ENCODE measurements around the gene PRKAR2A.
"Not testable (repeated sequence)": the region's sequence is repeated elsewhere in the genome, so short reads cannot be mapped to it uniquely, and the experiment has no call there.

Gene PRKAR2A

DNA sequence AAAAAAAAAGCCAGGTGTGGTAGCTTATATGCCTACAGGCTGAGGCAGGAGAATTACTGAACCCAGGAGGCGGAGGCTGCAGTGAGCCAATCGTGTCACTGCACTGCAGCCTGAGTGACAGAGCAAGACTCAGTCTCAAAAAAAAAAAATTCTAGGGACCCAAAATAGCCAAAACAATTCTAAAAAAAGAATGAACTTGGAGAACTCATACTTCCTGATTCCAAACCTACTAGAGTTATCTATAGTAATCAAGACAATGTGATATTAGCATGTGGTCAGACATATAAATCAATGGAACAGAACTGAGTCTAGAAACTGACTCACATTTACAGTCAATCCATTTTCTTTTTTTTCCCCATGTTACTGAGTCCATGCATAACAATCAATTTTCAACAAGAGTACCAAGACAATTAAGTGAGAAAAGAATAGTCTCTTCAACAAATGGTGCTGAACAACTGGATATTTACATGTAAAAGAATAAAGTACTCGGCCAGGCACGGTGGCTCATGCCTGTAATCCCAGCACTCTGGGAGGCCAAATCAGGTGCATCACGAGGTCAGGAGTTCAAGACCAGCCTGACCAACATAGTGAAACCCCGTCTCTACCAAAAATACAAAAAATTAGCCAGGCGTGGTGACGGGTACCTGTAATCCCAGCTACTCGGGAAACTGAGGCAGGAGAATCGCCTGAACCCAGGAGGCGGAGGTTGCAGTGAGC, 11.9 kb downstream of the PRKAR2A start:
- Histone ChIP-seq H3K4me3 (ENCODE audit: low read depth, low read length) (no peak overlapping the region), H3K9me3 (ENCODE audit: control insufficient read depth, insufficient read depth, low read length) (no peaks in the 10 kb centered on the region), H3K27me3 (ENCODE audit: control insufficient read depth, insufficient read depth, low read length) (no peaks in the 10 kb centered on the region), H3K27ac (ENCODE audit: low read depth, low read length) (no peak overlapping the region), H3K4me1 (ENCODE audit: control insufficient read depth, insufficient read depth, low read length) (0 out of 2 replicates have a peak, but pooled peaks cover 2% of the 10 kb centered on the region), H3K9ac (ENCODE audit: low read depth, low read length) (no peak overlapping the region), H3K36me3 (ENCODE audit: control insufficient read depth, insufficient read depth, low read length) (no peaks in the 10 kb centered on the region)

GRCh38 chr3:48832684-48833083, 15.0 kb downstream of the PRKAR2A start:
- H3K4me3 ChIP-seq (ENCODE audit: low read depth, low read length): no peak overlapping the region
- no peaks in the 10 kb centered on the region for H3K27me3 ChIP-seq (ENCODE audit: control insufficient read depth, insufficient read depth, low read length)
- no peak overlapping the region for H3K9ac ChIP-seq (ENCODE audit: low read depth, low read length)
- H3K36me3 ChIP-seq (ENCODE audit: control insufficient read depth, insufficient read depth, low read length): no peaks in the 10 kb centered on the region
- no peak overlapping the region for H3K27ac ChIP-seq (ENCODE audit: low read depth, low read length)
- H3K9me3 ChIP-seq (ENCODE audit: control insufficient read depth, insufficient read depth, low read length): no peaks in the 10 kb centered on the region
- 0 out of 2 replicates have a peak, but pooled peaks cover 2% of the 10 kb centered on the region for H3K4me1 ChIP-seq (ENCODE audit: control insufficient read depth, insufficient read depth, low read length)

DNA sequence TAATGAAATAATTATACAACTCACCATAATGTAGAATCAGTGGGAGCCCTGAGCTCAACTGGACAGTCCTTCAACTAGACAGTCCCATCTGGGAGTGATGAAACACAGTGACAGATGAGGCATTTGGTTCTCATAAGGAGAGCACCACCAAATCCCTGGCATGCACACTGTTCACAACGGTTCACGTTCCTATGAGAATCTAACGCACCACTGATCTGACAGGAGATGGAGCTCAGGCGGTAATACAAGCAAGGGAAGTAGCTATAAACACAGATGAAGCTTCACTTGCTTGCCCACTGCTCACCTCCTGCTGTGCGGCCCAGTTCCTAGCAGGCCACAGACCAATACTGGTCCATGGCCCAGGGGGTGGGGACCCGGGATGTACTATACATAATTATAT, 17.0 kb downstream of the PRKAR2A start:
- H3K4me1 ChIP-seq (ENCODE audit: control insufficient read depth, insufficient read depth, low read length): 0 out of 2 replicates have a peak, but pooled peaks cover 1% of the 10 kb centered on the region
- no peaks in the 10 kb centered on the region for H3K36me3 ChIP-seq (ENCODE audit: control insufficient read depth, insufficient read depth, low read length)
- H3K9me3 ChIP-seq (ENCODE audit: control insufficient read depth, insufficient read depth, low read length): no peaks in the 10 kb centered on the region
- no peak overlapping the region for H3K9ac ChIP-seq (ENCODE audit: low read depth, low read length)
- no peak overlapping the region for H3K27ac ChIP-seq (ENCODE audit: low read depth, low read length)
- H3K4me3 ChIP-seq (ENCODE audit: low read depth, low read length): no peak overlapping the region
- H3K27me3 ChIP-seq (ENCODE audit: control insufficient read depth, insufficient read depth, low read length): no peaks in the 10 kb centered on the region

DNA sequence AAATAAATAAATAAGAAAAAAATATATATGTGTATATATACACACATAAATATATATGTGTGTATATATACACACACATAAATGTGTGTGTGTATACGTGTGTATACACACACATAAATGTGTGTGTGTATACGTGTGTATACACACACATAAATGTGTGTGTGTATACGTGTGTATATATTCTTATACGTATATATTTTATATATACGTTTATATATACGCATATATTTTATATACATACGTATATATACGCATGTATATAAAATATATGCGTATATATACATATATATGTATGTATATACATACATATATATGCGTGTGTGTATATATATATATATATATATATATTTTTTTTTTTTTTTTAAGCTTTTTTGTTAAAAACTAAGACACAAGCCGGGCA, 18.1 kb downstream of the PRKAR2A start:
- H3K9me3 ChIP-seq (ENCODE audit: control insufficient read depth, insufficient read depth, low read length); H3K27me3 ChIP-seq (ENCODE audit: control insufficient read depth, insufficient read depth, low read length); H3K4me3 ChIP-seq (ENCODE audit: low read depth, low read length); H3K27ac ChIP-seq (ENCODE audit: low read depth, low read length); H3K4me1 ChIP-seq (ENCODE audit: control insufficient read depth, insufficient read depth, low read length); H3K9ac ChIP-seq (ENCODE audit: low read depth, low read length); H3K36me3 ChIP-seq (ENCODE audit: control insufficient read depth, insufficient read depth, low read length): not testable (repeated sequence)

DNA sequence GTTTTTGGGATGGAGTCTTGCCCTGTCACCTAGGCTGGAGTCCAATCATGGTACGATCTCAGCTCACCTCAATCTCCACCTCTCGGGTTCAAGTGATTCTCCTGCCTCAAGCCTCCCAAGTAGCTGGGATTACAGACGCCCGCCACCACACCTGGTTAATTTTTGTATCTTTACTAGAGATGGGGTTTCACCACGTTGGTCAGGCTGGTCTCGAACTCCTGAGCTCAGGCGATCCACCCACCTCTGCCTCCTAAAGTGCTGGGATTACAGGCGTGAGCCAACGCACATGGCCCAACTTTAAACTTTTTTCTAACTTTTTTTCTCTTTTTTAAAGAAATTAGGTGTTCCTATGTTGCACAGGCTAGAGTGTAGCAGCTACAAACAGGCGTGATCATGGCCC, 19.8 kb downstream of the PRKAR2A start:
- not testable (repeated sequence) for H3K36me3 ChIP-seq (ENCODE audit: control insufficient read depth, insufficient read depth, low read length); H3K27ac ChIP-seq (ENCODE audit: low read depth, low read length); H3K9me3 ChIP-seq (ENCODE audit: control insufficient read depth, insufficient read depth, low read length); H3K4me3 ChIP-seq (ENCODE audit: low read depth, low read length); H3K27me3 ChIP-seq (ENCODE audit: control insufficient read depth, insufficient read depth, low read length); H3K9ac ChIP-seq (ENCODE audit: low read depth, low read length); H3K4me1 ChIP-seq (ENCODE audit: control insufficient read depth, insufficient read depth, low read length)

- no peaks in the 10 kb centered on the region for H3K4me1 ChIP-seq (ENCODE audit: control insufficient read depth, insufficient read depth, low read length)
- no peaks in the 10 kb centered on the region for H3K9me3 ChIP-seq (ENCODE audit: control insufficient read depth, insufficient read depth, low read length)
- H3K27me3 ChIP-seq (ENCODE audit: control insufficient read depth, insufficient read depth, low read length): no peaks in the 10 kb centered on the region
- no peak overlapping the region for H3K9ac ChIP-seq (ENCODE audit: low read depth, low read length)
- H3K4me3 ChIP-seq (ENCODE audit: low read depth, low read length): no peak overlapping the region
- H3K27ac ChIP-seq (ENCODE audit: low read depth, low read length): no peak overlapping the region
- no peaks in the 10 kb centered on the region for H3K36me3 ChIP-seq (ENCODE audit: control insufficient read depth, insufficient read depth, low read length)
These were observed 21.2 kb downstream of the PRKAR2A start for GRCh38 chr3:48826451-48826850.

DNA sequence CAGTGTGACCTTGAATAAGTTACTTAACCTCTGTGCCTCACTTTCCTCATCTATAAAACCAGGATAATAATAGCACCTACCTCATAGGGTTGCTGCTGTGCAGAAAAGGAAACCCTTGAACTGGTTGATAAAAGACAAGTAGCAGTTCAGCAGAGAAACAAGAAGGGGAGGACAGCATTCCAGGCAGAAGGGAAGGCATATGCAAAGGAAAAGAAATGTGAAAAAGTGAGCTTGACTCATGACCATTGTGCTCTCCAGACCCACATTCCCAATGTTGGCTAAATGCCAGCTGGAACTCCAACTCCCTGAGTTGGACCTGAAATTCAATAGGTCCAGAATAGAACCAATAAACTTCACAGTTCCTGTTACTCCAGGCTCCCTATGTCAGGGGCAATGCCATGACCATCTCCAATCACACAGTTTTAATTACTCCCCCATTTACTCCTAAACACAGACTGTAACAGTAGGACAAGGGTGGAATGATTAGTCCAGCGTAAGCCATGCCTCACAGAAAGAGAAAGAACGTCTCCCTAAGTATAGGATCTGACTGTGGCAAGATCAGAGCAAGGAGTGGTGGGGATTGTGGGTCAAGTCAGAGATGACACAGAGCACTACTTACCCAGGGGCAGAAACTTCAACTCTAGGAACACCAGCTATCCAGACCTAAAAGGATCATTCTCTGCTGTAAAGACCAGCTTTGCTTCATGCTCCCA, 26.9 kb downstream of the PRKAR2A start:
- H3K36me3 ChIP-seq (ENCODE audit: control insufficient read depth, insufficient read depth, low read length): no peaks in the 10 kb centered on the region
- no peaks in the 10 kb centered on the region for H3K27me3 ChIP-seq (ENCODE audit: control insufficient read depth, insufficient read depth, low read length)
- no peaks in the 10 kb centered on the region for H3K9me3 ChIP-seq (ENCODE audit: control insufficient read depth, insufficient read depth, low read length)
- no peak overlapping the region for H3K27ac ChIP-seq (ENCODE audit: low read depth, low read length)
- H3K4me1 ChIP-seq (ENCODE audit: control insufficient read depth, insufficient read depth, low read length): peaks cover 12% of the 10 kb centered on the region; the same call in 1 of the 2 replicates
- no peak overlapping the region for H3K4me3 ChIP-seq (ENCODE audit: low read depth, low read length)
- no peak overlapping the region for H3K9ac ChIP-seq (ENCODE audit: low read depth, low read length)

- no peaks in the 10 kb centered on the region for H3K27me3 ChIP-seq (ENCODE audit: control insufficient read depth, insufficient read depth, low read length)
- H3K27ac ChIP-seq (ENCODE audit: low read depth, low read length): no peak overlapping the region
- no peak overlapping the region for H3K9ac ChIP-seq (ENCODE audit: low read depth, low read length)
- peaks cover 12% of the 10 kb centered on the region; the same call in 1 of the 2 replicates for H3K4me1 ChIP-seq (ENCODE audit: control insufficient read depth, insufficient read depth, low read length)
- H3K36me3 ChIP-seq (ENCODE audit: control insufficient read depth, insufficient read depth, low read length): no peaks in the 10 kb centered on the region
- no peaks in the 10 kb centered on the region for H3K9me3 ChIP-seq (ENCODE audit: control insufficient read depth, insufficient read depth, low read length)
- H3K4me3 ChIP-seq (ENCODE audit: low read depth, low read length): no peak overlapping the region
These were observed 28.1 kb downstream of the PRKAR2A start for GRCh38 chr3:48819234-48820221.

GRCh38 chr3:48811524-48811923, 36.1 kb downstream of the PRKAR2A start:
- no peaks in the 10 kb centered on the region for H3K27me3 ChIP-seq (ENCODE audit: control insufficient read depth, insufficient read depth, low read length)
- no peak overlapping the region for H3K4me3 ChIP-seq (ENCODE audit: low read depth, low read length)
- H3K4me1 ChIP-seq (ENCODE audit: control insufficient read depth, insufficient read depth, low read length): no peaks in the 10 kb centered on the region
- no peaks in the 10 kb centered on the region for H3K36me3 ChIP-seq (ENCODE audit: control insufficient read depth, insufficient read depth, low read length)
- H3K9me3 ChIP-seq (ENCODE audit: control insufficient read depth, insufficient read depth, low read length): no peaks in the 10 kb centered on the region
- no peak overlapping the region for H3K27ac ChIP-seq (ENCODE audit: low read depth, low read length)
- no peak overlapping the region for H3K9ac ChIP-seq (ENCODE audit: low read depth, low read length)

GRCh38 chr3:48804930-48805329, 42.7 kb downstream of the PRKAR2A start:
- Histone ChIP-seq H3K27me3 (ENCODE audit: control insufficient read depth, insufficient read depth, low read length) (no peaks in the 10 kb centered on the region), H3K36me3 (ENCODE audit: control insufficient read depth, insufficient read depth, low read length) (no peaks in the 10 kb centered on the region), H3K9ac (ENCODE audit: low read depth, low read length) (no peak overlapping the region), H3K27ac (ENCODE audit: low read depth, low read length) (no peak overlapping the region), H3K4me1 (ENCODE audit: control insufficient read depth, insufficient read depth, low read length) (peaks cover 10% of the 10 kb centered on the region; the same call in 1 of the 2 replicates), H3K4me3 (ENCODE audit: low read depth, low read length) (no peak overlapping the region), H3K9me3 (ENCODE audit: control insufficient read depth, insufficient read depth, low read length) (no peaks in the 10 kb centered on the region)

Measured in HUES48 (cell line).